Neuronal stem cell (in vitro differentiated cells): ENCODE results near the gene MRPL12.
A peak's percentile ranks its signal among the peaks of the same experiment; 100 is the strongest.

Experiments used
- DNase-seq: peaks from one replicate; pipeline ENCODE4 v3.0.0-alpha.2; 2013; ENCODE audit warnings: low spot score
- H2AFZ ChIP-seq: one replicate; pipeline ENCODE4 v1.6.1; 2013; ENCODE audit warnings: mild to moderate bottlenecking, low read length, inconsistent platforms
- H2AK5ac ChIP-seq: 2 replicates; pipeline ENCODE4 v1.6.1; 2013; ENCODE audit warnings: low read depth, mild to moderate bottlenecking, inconsistent platforms, low read length, moderate library complexity, mixed read lengths
- H2BK120ac ChIP-seq: 2 replicates; pipeline ENCODE4 v1.6.1; 2013; ENCODE audit warnings: low read depth, mild to moderate bottlenecking, inconsistent platforms, low read length, moderate library complexity, mixed read lengths
- H2BK12ac ChIP-seq: one replicate; pipeline ENCODE4 v1.6.1; 2013; ENCODE audit warnings: low read length, inconsistent platforms
- H2BK15ac ChIP-seq: 2 replicates; pipeline ENCODE4 v1.6.1; 2013; ENCODE audit warnings: mild to moderate bottlenecking, low read length, inconsistent platforms, mixed read lengths
- H2BK5ac ChIP-seq: one replicate; pipeline ENCODE4 v1.6.1; 2013; ENCODE audit warnings: inconsistent platforms, mild to moderate bottlenecking, low read length, moderate library complexity
- H3K14ac ChIP-seq: one replicate; pipeline ENCODE4 v1.6.1; 2013; ENCODE audit warnings: low read length, inconsistent platforms
- H3K18ac ChIP-seq: 2 replicates; pipeline ENCODE4 v1.6.1; 2013; ENCODE audit warnings: low read length, inconsistent platforms
- H3K23ac ChIP-seq: 2 replicates; pipeline ENCODE4 v1.6.1; 2013; ENCODE audit warnings: low read depth, mild to moderate bottlenecking, mixed read lengths, low read length, inconsistent platforms; ENCODE audit not compliant: poor library complexity
- H3K27ac ChIP-seq: replicated peaks from 3 replicates; pipeline ENCODE4 v1.5.1; 2013; ENCODE audit warnings: low read length, inconsistent platforms
- H3K27me3 ChIP-seq, 3 experiments: 2 replicates each; pipeline ENCODE4 v1.6.1; 2013; ENCODE audit warnings: low read length in 3 of 3, mild to moderate bottlenecking in 2 of 3, inconsistent platforms in 1 of 3, low read depth in 1 of 3, mixed read lengths in 1 of 3, moderate library complexity in 1 of 3; ENCODE audit not compliant: control insufficient read depth in 3 of 3, insufficient read depth in 3 of 3
- H3K36me3 ChIP-seq, 2 donors: replicated peaks in 1 of 2; 2 replicates each; pipeline ENCODE4 v1.6.1; 2013; ENCODE audit warnings: low read length in 2 of 2; ENCODE audit not compliant: control insufficient read depth in 2 of 2, insufficient read depth in 2 of 2
- H3K4ac ChIP-seq: 2 replicates; pipeline ENCODE4 v1.6.1; 2013; ENCODE audit warnings: inconsistent platforms, mild to moderate bottlenecking, low read length, moderate library complexity
- H3K4me1 ChIP-seq, 2 donors: 1 replicate in 1 of 2; 2 replicates in 1 of 2; pipeline ENCODE4 v1.6.1; 2013; ENCODE audit warnings: low read length in 2 of 2, low read depth in 1 of 2; ENCODE audit not compliant: control insufficient read depth in 2 of 2, insufficient read depth in 1 of 2
- H3K4me2 ChIP-seq: one replicate; pipeline ENCODE4 v1.6.1; 2013; ENCODE audit warnings: mild to moderate bottlenecking, low read length, inconsistent platforms; ENCODE audit not compliant: insufficient read depth, poor library complexity, severe bottlenecking
- H3K4me3 ChIP-seq, 2 donors: 2 replicates each; pipeline ENCODE4 v1.5.1; 2013; ENCODE audit warnings: low read length in 2 of 2, mild to moderate bottlenecking in 2 of 2, inconsistent platforms in 1 of 2, moderate library complexity in 1 of 2
- H3K79me1 ChIP-seq: one replicate; pipeline ENCODE4 v1.6.1; 2013; ENCODE audit warnings: low read depth, mild to moderate bottlenecking, inconsistent platforms, low read length, moderate library complexity
- H3K9ac ChIP-seq: one replicate; pipeline ENCODE4 v1.6.1; 2013; ENCODE audit warnings: mild to moderate bottlenecking, low read depth, low read length, inconsistent platforms; ENCODE audit not compliant: poor library complexity
- H3K9me3 ChIP-seq, 2 donors: replicated peaks in 1 of 2; 2 replicates each; pipeline versions ENCODE3 to v1.6.1; 2013; ENCODE audit warnings: low read length in 2 of 2, mild to moderate bottlenecking in 2 of 2, inconsistent platforms in 1 of 2, low read depth in 1 of 2, mixed read lengths in 1 of 2, moderate library complexity in 1 of 2; ENCODE audit not compliant: control insufficient read depth in 2 of 2, insufficient read depth in 1 of 2
- H4K8ac ChIP-seq: one replicate; pipeline ENCODE4 v1.6.1; 2013; ENCODE audit warnings: low read depth, mild to moderate bottlenecking, inconsistent platforms, low read length, moderate library complexity
- H4K91ac ChIP-seq: one replicate; pipeline ENCODE4 v1.6.1; 2013; ENCODE audit warnings: low read length, low read depth, mild to moderate bottlenecking, inconsistent platforms; ENCODE audit not compliant: poor library complexity
- WGBS, 2 donors: extraction: QIAGEN DNeasy Blood & Tissue Kit; methylation state at CpG; one replicate each; pipeline ENCODE4 v1.1.7; 2013; ENCODE audit warnings: missing lambda C conversion rate in 2 of 2, mixed read lengths in 1 of 2; ENCODE audit not compliant: insufficient read length in 2 of 2, insufficient replicate concordance in 1 of 2; ENCODE audit errors: extremely low coverage in 2 of 2; 5-methylcytosine and 5-hydroxymethylcytosine counted together

MRPL12 gene

DNA sequence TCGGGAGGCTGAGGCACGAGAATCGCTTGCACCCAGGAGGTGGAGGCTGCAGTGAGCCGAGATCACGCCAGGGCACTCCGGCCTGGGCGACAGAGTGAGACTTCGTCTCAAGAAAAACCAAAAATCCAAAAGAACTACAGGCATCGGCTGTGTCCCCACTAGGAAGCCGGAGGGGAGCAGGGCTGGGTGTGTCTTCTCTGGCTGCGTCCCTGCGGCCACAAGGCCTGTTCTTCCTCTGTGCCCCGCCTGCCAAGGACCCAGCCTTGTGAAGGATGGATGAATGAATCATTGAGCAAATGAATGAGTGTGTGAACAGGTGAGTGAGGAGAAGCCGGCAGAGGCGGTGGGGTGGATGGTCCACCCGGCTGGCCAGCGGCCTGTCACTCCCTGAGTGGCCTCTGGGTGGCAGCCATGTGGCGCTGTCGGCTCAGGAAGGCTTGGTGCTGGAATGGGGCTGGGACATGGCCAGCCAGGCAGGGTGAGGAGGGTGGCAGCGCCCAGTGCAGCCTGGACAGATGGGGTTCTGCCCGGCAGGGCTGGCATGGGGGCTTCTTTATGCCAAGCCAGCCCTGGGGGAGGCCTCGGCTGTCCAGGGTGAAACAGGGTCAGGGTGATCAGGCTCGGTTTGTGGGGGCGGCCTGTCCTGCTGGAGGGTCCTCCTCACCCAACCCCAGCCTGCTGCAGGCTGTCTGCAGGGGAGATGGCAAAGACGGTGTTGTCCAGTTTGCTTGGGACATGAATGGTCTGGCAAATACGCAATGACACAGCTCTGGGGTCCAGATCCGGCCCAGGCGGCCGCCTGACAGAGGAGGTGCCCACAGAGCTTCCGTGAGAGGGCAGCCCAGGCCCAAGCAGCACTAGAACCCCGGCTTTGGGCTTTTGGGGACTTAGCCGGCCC lies 30.6 kb downstream of the MRPL12 start:
- H3K9me3 ChIP-seq: no peaks in the 10 kb centered on the region
- no peak overlapping the region for H4K91ac ChIP-seq
- H3K9ac ChIP-seq: no peak overlapping the region
- peak overlapping the region; percentile 1 for H3K23ac ChIP-seq
- no peak overlapping the region for H2BK12ac ChIP-seq
- no peak overlapping the region for H3K14ac ChIP-seq
- H4K8ac ChIP-seq: no peak overlapping the region
- WGBS, 2 donors: no CpG with 5 or more reads among the region's 32 CpGs
- peak overlapping the region; percentile 93 for H2BK15ac ChIP-seq
- H3K18ac ChIP-seq: no peak overlapping the region
- H3K36me3 ChIP-seq: no peaks in the 10 kb centered on the region
- no peak overlapping the region for H3K4me2 ChIP-seq
- H3K4me3 ChIP-seq: no peak overlapping the region
- no peak overlapping the region for H2BK5ac ChIP-seq
- H3K4me1 ChIP-seq: peaks cover 6 to 9% of the 10 kb centered on the region in 2 donors
- H2AFZ ChIP-seq: peak overlapping the region; percentile 64
- H2BK120ac ChIP-seq: no peak overlapping the region
- peaks cover 0 to 52% (median 0%) of the 10 kb centered on the region in 3 experiments for H3K27me3 ChIP-seq
- H3K27ac ChIP-seq: no peak overlapping the region
- peak; percentile 56 for DNase-seq
- no peaks in the 10 kb centered on the region for H3K79me1 ChIP-seq
- peak overlapping the region; percentile 77 for H2AK5ac ChIP-seq
- H3K4ac ChIP-seq: no peak overlapping the region

DNA sequence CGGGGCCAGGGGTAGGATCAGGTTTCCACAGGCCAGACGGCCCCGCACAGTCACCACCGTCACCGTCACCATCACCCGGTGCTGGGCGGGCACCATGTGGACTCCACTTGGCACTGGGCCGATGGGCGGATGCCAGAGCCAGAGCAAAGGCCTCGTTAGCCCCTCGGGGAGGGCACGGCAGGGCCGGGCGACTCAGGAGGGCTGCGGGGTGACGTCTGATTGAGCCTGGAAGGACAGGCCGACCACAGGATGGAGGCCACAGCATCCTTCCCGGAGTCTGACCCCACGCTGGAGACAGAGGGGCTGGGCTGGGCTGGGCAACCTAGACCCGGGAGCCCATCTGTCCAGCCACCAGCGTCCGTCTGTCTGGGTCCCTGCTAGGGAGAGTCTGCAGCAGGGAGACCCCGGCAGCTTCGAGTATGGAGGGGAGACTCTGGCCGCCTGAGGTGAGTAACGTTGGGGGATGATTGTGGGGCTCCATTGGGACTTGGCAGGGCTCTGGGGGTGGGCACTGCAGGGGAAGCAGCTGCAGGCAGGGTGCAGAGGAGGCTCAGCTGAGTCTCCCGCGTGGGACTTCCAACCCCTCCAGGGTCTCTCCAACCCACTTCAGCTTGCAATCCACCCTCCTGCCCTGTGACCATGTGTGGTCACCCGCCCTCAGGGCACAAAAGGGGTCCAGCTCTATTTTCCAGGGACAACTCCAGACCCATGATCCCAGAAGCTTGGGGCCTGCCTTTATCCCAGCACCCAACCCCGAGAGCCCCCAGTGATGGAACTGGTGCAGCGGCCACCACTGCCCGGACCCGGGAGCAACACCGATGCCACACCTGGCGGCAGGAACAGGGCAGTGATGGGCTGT lies 31.5 kb downstream of the MRPL12 start:
- no CpG with 5 or more reads among the region's 35 CpGs for WGBS, 2 donors

DNA sequence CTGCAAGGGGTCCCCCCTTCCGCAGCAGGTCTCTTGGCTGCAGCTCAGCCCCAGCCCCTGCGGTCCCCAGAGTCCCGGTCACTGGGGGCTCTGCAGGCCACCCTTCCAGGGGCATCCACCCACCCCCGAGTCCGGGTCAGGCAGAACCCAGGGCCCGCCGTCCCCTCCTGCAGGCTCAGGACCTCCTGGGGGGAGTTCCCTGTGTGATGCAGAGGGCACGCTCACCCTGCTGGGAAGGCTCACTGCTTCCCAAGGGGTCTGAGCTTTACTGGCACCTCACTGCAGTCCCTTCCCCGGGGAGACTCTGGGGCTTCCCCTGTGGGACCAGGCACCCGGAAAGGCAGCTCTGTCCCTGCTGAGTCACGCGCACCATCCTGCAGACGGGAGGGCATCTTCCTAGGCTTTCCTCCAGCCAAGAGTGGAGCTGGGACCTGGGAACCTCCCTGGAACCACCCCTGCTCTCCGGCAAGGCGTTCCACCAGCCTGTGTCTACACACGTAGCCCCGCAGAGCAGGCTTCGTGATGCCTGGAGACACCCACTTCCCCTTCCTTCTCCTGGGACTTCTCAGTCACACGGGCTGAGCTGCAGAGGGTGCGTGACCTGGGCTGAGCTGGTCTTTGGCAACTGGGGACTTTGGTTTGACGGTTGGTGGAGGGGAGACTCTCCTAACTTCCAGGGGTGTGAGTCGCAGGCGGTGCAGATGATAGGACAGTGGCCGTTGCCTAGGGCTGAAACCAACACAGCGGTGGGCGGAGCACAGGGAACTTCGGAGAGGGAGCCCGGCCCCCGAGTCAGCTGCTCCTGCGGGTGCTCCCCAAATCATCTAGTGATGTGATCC lies 32.3 kb downstream of the MRPL12 start:
- Histone ChIP-seq H3K9ac (no peak overlapping the region), H2AK5ac (peak overlapping the region; percentile 66), H3K4ac (no peak overlapping the region), H3K14ac (peak overlapping the region; percentile 84), H2BK120ac (no peak overlapping the region), H2BK5ac (peak overlapping the region; percentile 10), H4K8ac (peak overlapping the region; percentile 93), H3K27me3 (peaks cover 0 to 57% (median 0%) of the 10 kb centered on the region in 3 experiments), H2AFZ (peak overlapping the region; percentile 78), H3K27ac (no peak overlapping the region), H3K23ac (peak overlapping the region; percentile 43), H2BK15ac (peak overlapping the region; percentile 35), H2BK12ac (peak overlapping the region; percentile 24), H3K18ac (peak overlapping the region; percentile 76), H3K4me2 (no peak overlapping the region), H4K91ac (peak overlapping the region; percentile 43), H3K79me1 (no peaks in the 10 kb centered on the region), H3K36me3 (no peaks in the 10 kb centered on the region), H3K4me3 (no peak overlapping the region), H3K4me1 (peaks cover 6 to 9% of the 10 kb centered on the region in 2 donors), H3K9me3 (no peaks in the 10 kb centered on the region)
- WGBS, 2 donors: no CpG with 5 or more reads among the region's 30 CpGs
- DNase-seq: no peak

More for the DNA sequence above, 31.5 kb downstream of the MRPL12 start:
- H3K14ac ChIP-seq: no peak overlapping the region
- H3K27me3 ChIP-seq: peaks cover 0 to 57% (median 0%) of the 10 kb centered on the region in 3 experiments
- H2BK15ac ChIP-seq: peak overlapping the region; percentile 35
- H3K23ac ChIP-seq: peak overlapping the region; percentile 43
- H3K79me1 ChIP-seq: no peaks in the 10 kb centered on the region
- peak overlapping the region; percentile 95 for H2BK12ac ChIP-seq
- no peak overlapping the region for H3K27ac ChIP-seq
- H3K36me3 ChIP-seq: no peaks in the 10 kb centered on the region
- H3K4me1 ChIP-seq: peaks cover 6 to 9% of the 10 kb centered on the region in 2 donors
- H2BK5ac ChIP-seq: no peak overlapping the region
- no peak overlapping the region for H3K4ac ChIP-seq
- no peak overlapping the region for H3K9ac ChIP-seq
- H4K91ac ChIP-seq: no peak overlapping the region
- no peak for DNase-seq
- H3K9me3 ChIP-seq: no peaks in the 10 kb centered on the region
- peak overlapping the region; percentile 9 for H2BK120ac ChIP-seq
- no peak overlapping the region for H3K4me3 ChIP-seq
- H3K4me2 ChIP-seq: no peak overlapping the region
- no peak overlapping the region for H4K8ac ChIP-seq
- H2AFZ ChIP-seq: peak overlapping the region; percentile 64
- H2AK5ac ChIP-seq: peak overlapping the region; percentile 77
- no peak overlapping the region for H3K18ac ChIP-seq
